Fibroblast of mammary gland (primary cell): ENCODE results near the gene PRKAG2.

Experiments
- DNase-seq: peaks from one replicate; pipeline ENCODE4 v3.0.0-alpha.2; 2010; ENCODE audit warnings: low read depth
- H3K4me3 ChIP-seq: 2 replicates; pipeline ENCODE4 v1.5.1; 2011; ENCODE audit warnings: low read depth, mild to moderate bottlenecking, low read length, moderate library complexity; ENCODE audit not compliant: control insufficient read depth
- TF ChIP-seq, protein P1 (sequence below): conservative IDR thresholded peaks from 2 replicates; pipeline ENCODE4 v1.5.1; 2011; ENCODE audit warnings: low read depth, low read length, inconsistent platforms; ENCODE audit not compliant: control insufficient read depth, insufficient read depth

Gene PRKAG2

GRCh38 chr7:151692721-151693120 is 184.2 kb downstream of the PRKAG2 start:
- DNase-seq: no peak
- TF ChIP-seq, protein P1, sequence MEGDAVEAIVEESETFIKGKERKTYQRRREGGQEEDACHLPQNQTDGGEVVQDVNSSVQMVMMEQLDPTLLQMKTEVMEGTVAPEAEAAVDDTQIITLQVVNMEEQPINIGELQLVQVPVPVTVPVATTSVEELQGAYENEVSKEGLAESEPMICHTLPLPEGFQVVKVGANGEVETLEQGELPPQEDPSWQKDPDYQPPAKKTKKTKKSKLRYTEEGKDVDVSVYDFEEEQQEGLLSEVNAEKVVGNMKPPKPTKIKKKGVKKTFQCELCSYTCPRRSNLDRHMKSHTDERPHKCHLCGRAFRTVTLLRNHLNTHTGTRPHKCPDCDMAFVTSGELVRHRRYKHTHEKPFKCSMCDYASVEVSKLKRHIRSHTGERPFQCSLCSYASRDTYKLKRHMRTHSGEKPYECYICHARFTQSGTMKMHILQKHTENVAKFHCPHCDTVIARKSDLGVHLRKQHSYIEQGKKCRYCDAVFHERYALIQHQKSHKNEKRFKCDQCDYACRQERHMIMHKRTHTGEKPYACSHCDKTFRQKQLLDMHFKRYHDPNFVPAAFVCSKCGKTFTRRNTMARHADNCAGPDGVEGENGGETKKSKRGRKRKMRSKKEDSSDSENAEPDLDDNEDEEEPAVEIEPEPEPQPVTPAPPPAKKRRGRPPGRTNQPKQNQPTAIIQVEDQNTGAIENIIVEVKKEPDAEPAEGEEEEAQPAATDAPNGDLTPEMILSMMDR: no peak
- H3K4me3 ChIP-seq: no peak overlapping the region

- no peak for DNase-seq
- H3K4me3 ChIP-seq: no peak overlapping the region
- TF ChIP-seq, protein P1: no peak
Observed at GRCh38 chr7:151691449-151691848, 185.5 kb downstream of the PRKAG2 start.

- DNase-seq: peak; percentile 24
- TF ChIP-seq, protein P1: no peak
- H3K4me3 ChIP-seq: no peak overlapping the region
Observed at GRCh38 chr7:151690606-151691005, 186.3 kb downstream of the PRKAG2 start.

DNA sequence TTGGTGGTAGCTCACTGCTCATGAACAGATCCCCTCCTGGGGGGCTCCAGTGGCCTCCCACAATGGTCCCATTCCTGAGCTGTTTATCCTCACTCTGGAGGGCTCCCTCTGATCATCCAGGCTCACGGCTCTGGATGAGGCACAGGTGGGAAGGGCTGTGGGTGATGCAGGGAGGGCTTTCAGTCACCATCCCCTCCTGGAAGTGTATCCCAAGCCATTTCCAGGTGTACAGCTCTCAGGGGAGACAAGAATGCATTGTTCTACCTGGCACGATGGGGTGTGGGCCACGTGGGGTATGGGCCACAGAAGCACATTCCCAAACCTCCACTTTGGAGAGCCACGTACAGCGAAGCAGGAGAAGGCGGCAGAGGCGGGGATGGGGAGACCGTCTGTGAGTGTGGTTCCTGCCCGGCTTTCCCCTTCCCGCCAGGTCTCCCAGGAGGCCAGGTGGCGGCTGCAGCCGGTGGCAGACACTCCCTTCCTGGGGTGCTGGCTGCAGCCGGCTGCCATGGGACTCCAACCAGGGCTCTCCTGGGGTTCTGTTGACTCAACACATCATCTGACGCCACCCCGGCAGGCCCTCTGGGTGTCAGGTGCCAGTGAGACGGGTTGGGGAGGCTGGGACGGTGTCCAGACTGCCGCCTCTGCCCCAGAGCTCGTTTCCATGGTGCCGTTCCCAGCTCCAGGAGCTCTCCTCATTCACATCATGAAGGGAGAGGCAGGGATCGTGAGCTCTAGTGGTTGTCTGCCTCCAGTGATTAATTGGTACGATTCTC is 187.5 kb downstream of the PRKAG2 start:
- no peak for DNase-seq
- no peak overlapping the region for H3K4me3 ChIP-seq
- TF ChIP-seq, protein P1: no peak

DNA sequence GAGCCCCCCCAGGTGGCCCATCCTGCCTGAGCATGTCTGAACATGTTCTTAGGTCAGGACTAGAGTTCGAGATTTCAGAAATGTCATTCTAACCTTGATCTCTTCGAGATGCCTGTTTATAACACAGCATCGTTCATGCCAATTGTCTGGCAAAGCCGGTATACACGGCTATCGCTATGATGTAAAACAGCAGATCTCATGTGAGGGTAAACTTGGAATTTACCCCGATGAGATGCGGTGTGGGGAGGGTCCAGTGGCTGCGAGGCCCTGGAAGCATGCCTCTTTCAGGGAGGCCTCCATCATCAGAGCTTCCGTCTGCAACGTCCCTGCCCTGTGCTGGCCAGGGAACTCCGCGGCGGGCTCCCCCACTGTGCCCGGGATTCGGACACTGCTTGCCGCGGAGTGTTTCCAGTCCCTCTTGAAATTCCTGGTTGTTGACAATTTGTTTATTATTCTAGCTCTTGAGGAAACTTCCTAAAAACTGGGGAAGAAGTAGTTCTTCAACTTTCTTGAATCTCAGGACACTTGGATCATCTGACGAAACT is 188.6 kb downstream of the PRKAG2 start:
- no peak for DNase-seq
- H3K4me3 ChIP-seq: no peak overlapping the region
- TF ChIP-seq, protein P1: no peak

DNA sequence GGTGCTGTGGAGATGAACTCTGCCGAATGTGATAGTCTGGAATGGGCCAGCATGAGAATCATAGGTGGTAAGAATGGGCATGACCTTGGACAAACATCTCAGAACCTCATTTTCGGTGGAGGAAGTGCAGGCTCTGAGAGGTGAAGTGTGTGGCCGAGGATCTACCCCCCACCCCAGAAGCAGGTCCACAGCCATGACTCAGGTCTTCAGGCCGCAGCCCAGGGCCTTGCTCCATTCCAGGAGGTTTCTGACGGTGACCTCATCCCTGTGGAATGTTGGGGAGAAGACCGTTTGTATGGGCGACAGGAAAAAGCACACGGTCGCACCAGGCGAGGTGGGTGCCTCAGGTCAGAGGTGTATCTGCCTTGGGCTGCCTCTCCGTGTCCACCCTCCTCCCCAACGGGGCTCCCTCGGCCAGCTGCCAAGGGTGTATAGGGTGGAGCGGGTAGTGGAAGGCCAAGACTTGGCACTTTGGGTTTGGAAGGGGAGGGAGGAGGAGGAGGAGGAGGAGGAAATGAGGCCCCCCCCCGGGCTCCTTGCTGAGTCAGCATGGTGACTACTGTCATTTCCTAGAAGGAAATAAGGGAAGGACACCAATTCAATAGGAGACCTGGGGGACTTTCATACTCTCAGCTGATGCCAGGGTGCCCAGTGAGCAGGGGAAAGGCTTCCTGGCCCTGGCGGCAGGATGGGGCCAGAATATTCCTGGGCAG is 189.2 kb downstream of the PRKAG2 start:
- DNase-seq: peak; percentile 93
- TF ChIP-seq, protein P1: no peak
- H3K4me3 ChIP-seq: no peak overlapping the region
